Smooth muscle cell (in vitro differentiated cells): ENCODE measurements around the gene TACSTD2. TPM values are rescaled to one million over a fixed set of nuclear protein-coding genes. Genes with fewer than 3 reads are reported as not detected.

Source experiments
- DNase-seq: peaks from one replicate; lab custom pipeline; 2025; ENCODE audit not compliant: unreplicated experiment; lab: John Stamatoyannopoulos, UW
- H2AFZ ChIP-seq: fragments of 200-600 bp; sonication (generic); 2 replicates; pipeline ENCODE4 v1.6.0; 2016; ENCODE audit warnings: antibody characterized with exemption, low read depth, mild to moderate bottlenecking
- H3F3A ChIP-seq: fragments of 200-600 bp; sonication (generic); 2 replicates; pipeline ENCODE4 v1.6.0; 2017; ENCODE audit warnings: antibody characterized with exemption, low read depth
- H3K27ac ChIP-seq: fragments of 200-600 bp; sonication (generic); 2 replicates; pipeline ENCODE4 v1.5.1; 2016; ENCODE audit warnings: low read depth, mild to moderate bottlenecking
- H3K27me3 ChIP-seq: fragments of 200-600 bp; sonication (generic); 2 replicates; pipeline ENCODE4 v1.6.1; 2016; ENCODE audit warnings: low read depth, mild to moderate bottlenecking
- H3K36me3 ChIP-seq: fragments of 200-600 bp; sonication (generic); 2 replicates; pipeline ENCODE4 v1.5.1; 2016; ENCODE audit warnings: low read depth
- H3K4me1 ChIP-seq: fragments of 200-600 bp; sonication (generic); 2 replicates; pipeline ENCODE4 v1.5.1; 2016; ENCODE audit warnings: low read depth
- H3K4me2 ChIP-seq: fragments of 200-600 bp; sonication (generic); 2 replicates; pipeline ENCODE4 v1.6.0; 2016; ENCODE audit warnings: mild to moderate bottlenecking
- H3K4me3 ChIP-seq: fragments of 200-600 bp; sonication (generic); 2 replicates; pipeline ENCODE4 v1.5.1; 2016; ENCODE audit warnings: mild to moderate bottlenecking
- H3K79me2 ChIP-seq: fragments of 200-600 bp; sonication (generic); 2 replicates; pipeline ENCODE4 v1.6.0; 2016; ENCODE audit warnings: low read depth, mild to moderate bottlenecking
- H3K9ac ChIP-seq: fragments of 200-600 bp; sonication (generic); 2 replicates; pipeline ENCODE4 v1.6.0; 2016; ENCODE audit warnings: low read depth
- H3K9me3 ChIP-seq: fragments of 200-600 bp; sonication (generic); replicated peaks from 2 replicates; pipeline ENCODE4 v1.5.1; 2016; ENCODE audit warnings: low read depth
- H4K20me1 ChIP-seq: fragments of 200-600 bp; sonication (generic); 2 replicates; pipeline ENCODE4 v1.6.0; 2016; ENCODE audit warnings: low read depth
- CTCF ChIP-seq: fragments of 200-600 bp; sonication (generic); IDR thresholded peaks from 2 replicates; pipeline ENCODE4 v1.5.1; 2017; ENCODE audit warnings: borderline replicate concordance, mild to moderate bottlenecking, antibody characterized with exemption; ENCODE audit not compliant: insufficient read depth, poor library complexity, severe bottlenecking
- WGBS: methylation state at CpG from one replicate; pipeline ENCODE4 v1.1.7; 2016; ENCODE audit warnings: low lambda C conversion rate; 5-methylcytosine and 5-hydroxymethylcytosine counted together
- polyA plus RNA-seq: library from polyadenylated mRNA; unstranded; fragments of >200 nt; fragmentation: Nextera tagmentation; extraction: Ambion mirVana; gene quantifications from 2 replicates; pipeline ENCODE4 v1.2.1, GENCODE V29; 2016
- total RNA-seq: library from RNA; depleted of rRNA; stranded (reverse); fragments of >200 nt; gene quantifications from 2 replicates; pipeline ENCODE4 v1.2.3, GENCODE V29; 2014

TACSTD2 gene
- total and polyA plus RNA-seq, 2 experiments from 2014 or later: 9.8 to 27.3 TPM

DNA sequence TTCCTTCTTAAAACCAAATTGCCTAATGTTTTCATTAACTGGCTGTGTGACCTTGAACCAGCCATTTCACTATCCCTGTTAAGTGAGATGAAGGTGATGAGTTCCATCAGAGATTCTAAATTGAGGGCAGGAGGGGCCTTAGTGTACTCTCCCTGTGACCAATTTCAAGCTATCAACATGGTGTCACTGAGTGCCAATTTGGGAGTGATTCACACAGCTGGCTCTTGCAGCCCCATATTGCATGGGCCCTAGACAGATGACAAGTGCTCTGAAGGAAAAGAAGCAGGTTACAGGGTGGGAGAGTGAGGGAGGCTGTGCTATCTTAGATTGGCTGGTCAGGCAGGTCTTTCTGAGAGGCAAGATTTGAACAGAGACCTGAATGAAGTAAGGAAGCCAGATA is 13.0 kb upstream of the TACSTD2 start:
- Histone ChIP-seq H3K27me3 (no peaks in the 10 kb centered on the region), H3K4me3 (no peak overlapping the region), H3K4me2 (no peak overlapping the region), H3K36me3 (no peaks in the 10 kb centered on the region), H4K20me1 (no peaks in the 10 kb centered on the region), H3K79me2 (no peaks in the 10 kb centered on the region), H3K9ac (no peak overlapping the region), H3K4me1 (no peaks in the 10 kb centered on the region), H3K9me3 (no peaks in the 10 kb centered on the region), H2AFZ (no peak overlapping the region), H3F3A (no peaks in the 10 kb centered on the region), H3K27ac (no peak overlapping the region)
- TF ChIP-seq CTCF: no peak
- DNase-seq: no peak

- Histone ChIP-seq H3K4me3 (no peak overlapping the region), H3K27ac (no peak overlapping the region), H3K36me3 (no peaks in the 10 kb centered on the region), H3K79me2 (no peaks in the 10 kb centered on the region), H3K9me3 (no peaks in the 10 kb centered on the region), H3K4me2 (no peak overlapping the region), H4K20me1 (no peaks in the 10 kb centered on the region), H3F3A (peaks cover 9% of the 10 kb centered on the region), H3K9ac (no peak overlapping the region), H2AFZ (no peak overlapping the region), H3K27me3 (no peaks in the 10 kb centered on the region), H3K4me1 (no peaks in the 10 kb centered on the region)
- DNase-seq: no peak
- WGBS: 90% methylated on average over 5 of the region's 5 CpGs
- no peak for TF ChIP-seq CTCF
Measured at GRCh38 chr1:58588396-58588795, 11.3 kb upstream of the TACSTD2 start.

GRCh38 chr1:58587667-58588066 is 10.6 kb upstream of the TACSTD2 start:
- no peaks in the 10 kb centered on the region for H3K27me3 ChIP-seq
- H3K4me1 ChIP-seq: no peaks in the 10 kb centered on the region
- DNase-seq: no peak
- no peak for TF ChIP-seq CTCF
- H4K20me1 ChIP-seq: no peaks in the 10 kb centered on the region
- H3K9me3 ChIP-seq: no peaks in the 10 kb centered on the region
- H3K4me3 ChIP-seq: no peak overlapping the region
- 93% methylated on average over 2 of the region's 2 CpGs for WGBS
- H3K9ac ChIP-seq: no peak overlapping the region
- no peaks in the 10 kb centered on the region for H3K36me3 ChIP-seq
- no peak overlapping the region for H3K4me2 ChIP-seq
- H3F3A ChIP-seq: peaks cover 10% of the 10 kb centered on the region
- H3K79me2 ChIP-seq: no peaks in the 10 kb centered on the region
- no peak overlapping the region for H2AFZ ChIP-seq
- no peak overlapping the region for H3K27ac ChIP-seq

GRCh38 chr1:58586271-58586670 is 9.2 kb upstream of the TACSTD2 start:
- H3F3A ChIP-seq: peaks cover 10% of the 10 kb centered on the region
- H3K9me3 ChIP-seq: no peaks in the 10 kb centered on the region
- H3K4me3 ChIP-seq: no peak overlapping the region
- H4K20me1 ChIP-seq: no peaks in the 10 kb centered on the region
- H3K4me1 ChIP-seq: no peaks in the 10 kb centered on the region
- no peak for TF ChIP-seq CTCF
- no peak for DNase-seq
- H3K9ac ChIP-seq: no peak overlapping the region
- 44% methylated on average over 4 of the region's 4 CpGs for WGBS
- no peak overlapping the region for H3K27ac ChIP-seq
- no peak overlapping the region for H3K4me2 ChIP-seq
- H3K79me2 ChIP-seq: no peaks in the 10 kb centered on the region
- no peak overlapping the region for H2AFZ ChIP-seq
- no peaks in the 10 kb centered on the region for H3K27me3 ChIP-seq
- no peaks in the 10 kb centered on the region for H3K36me3 ChIP-seq
